Mesothelial cell of epicardium (in vitro differentiated cells): ENCODE data around the gene LUZP1. TPM values are rescaled to one million over a fixed set of nuclear protein-coding genes. Genes with fewer than 3 reads are reported as not detected.

Experiments used
- DNase-seq, 2 experiments: peaks; one replicate each; pipeline ENCODE4 v3.0.0; 2021; ENCODE audit warnings: low spot score in 2 of 2; ENCODE audit not compliant: unreplicated experiment in 2 of 2
- H3K27ac Mint-ChIP-seq: 2 replicates; pipeline ENCODE4 v1.8.0; 2021; ENCODE audit warnings: mixed read lengths
- H3K27me3 Mint-ChIP-seq: 2 replicates; pipeline ENCODE4 v1.8.0; 2021; ENCODE audit warnings: low read depth, mixed read lengths
- H3K36me3 Mint-ChIP-seq: 2 replicates; pipeline ENCODE4 v1.8.0; 2021; ENCODE audit warnings: mixed read lengths
- H3K4me1 Mint-ChIP-seq: 2 replicates; pipeline ENCODE4 v1.8.0; 2021; ENCODE audit warnings: mixed read lengths
- H3K4me3 Mint-ChIP-seq: 2 replicates; pipeline ENCODE4 v1.8.0; 2021; ENCODE audit warnings: mild to moderate bottlenecking, moderate library complexity, mixed read lengths
- H3K9me3 Mint-ChIP-seq: 2 replicates; pipeline ENCODE4 v1.8.0; 2021; ENCODE audit warnings: mixed read lengths
- CTCF ChIP-seq: fragments of 200-600 bp; sonication (generic); IDR thresholded peaks from one replicate; pipeline ENCODE4 v1.5.0; 2021; ENCODE audit warnings: antibody characterized with exemption; ENCODE audit not compliant: unreplicated experiment
- total RNA-seq: library from RNA; stranded (reverse); gene quantifications from 3 replicates; pipeline ENCODE4 v1.2.1, GENCODE V29; 2021

LUZP1 gene
- total RNA-seq, 1 donor from 2014 or later = 67.6 TPM

GRCh38 chr1:23101887-23102286 lies 66.8 kb downstream of the LUZP1 start:
- H3K36me3 Mint-ChIP-seq = peaks cover 17% of the 10 kb centered on the region
- H3K27ac Mint-ChIP-seq = peak overlapping the region; percentile 35
- no peaks in the 10 kb centered on the region for H3K27me3 Mint-ChIP-seq
- H3K4me1 Mint-ChIP-seq = peaks cover 24% of the 10 kb centered on the region
- TF ChIP-seq CTCF = no peak
- H3K4me3 Mint-ChIP-seq = no peak overlapping the region
- no peak for DNase-seq
- H3K9me3 Mint-ChIP-seq = no peaks in the 10 kb centered on the region

GRCh38 chr1:23101101-23101827 lies 67.4 kb downstream of the LUZP1 start:
- no peak overlapping the region for H3K4me3 Mint-ChIP-seq
- no peaks in the 10 kb centered on the region for H3K27me3 Mint-ChIP-seq
- H3K4me1 Mint-ChIP-seq = peaks cover 24% of the 10 kb centered on the region
- no peak for DNase-seq
- H3K36me3 Mint-ChIP-seq = peaks cover 15% of the 10 kb centered on the region
- H3K27ac Mint-ChIP-seq = no peak overlapping the region
- no peak for TF ChIP-seq CTCF
- peaks cover under 1% of the 10 kb centered on the region for H3K9me3 Mint-ChIP-seq

GRCh38 chr1:23100074-23100748 lies 68.4 kb downstream of the LUZP1 start:
- H3K36me3 Mint-ChIP-seq = peaks cover 16% of the 10 kb centered on the region
- TF ChIP-seq CTCF = peak; percentile 28
- no peak for DNase-seq
- H3K9me3 Mint-ChIP-seq = peaks cover 6% of the 10 kb centered on the region
- peaks cover 24% of the 10 kb centered on the region for H3K4me1 Mint-ChIP-seq
- peak overlapping the region; percentile 24 for H3K27ac Mint-ChIP-seq
- no peaks in the 10 kb centered on the region for H3K27me3 Mint-ChIP-seq
- H3K4me3 Mint-ChIP-seq = no peak overlapping the region

- no peak for DNase-seq
- no peak overlapping the region for H3K27ac Mint-ChIP-seq
- no peak for TF ChIP-seq CTCF
- no peaks in the 10 kb centered on the region for H3K27me3 Mint-ChIP-seq
- H3K4me1 Mint-ChIP-seq = peaks cover 24% of the 10 kb centered on the region
- H3K36me3 Mint-ChIP-seq = peaks cover 13% of the 10 kb centered on the region
- H3K4me3 Mint-ChIP-seq = no peak overlapping the region
- H3K9me3 Mint-ChIP-seq = peaks cover 6% of the 10 kb centered on the region
These were observed 69.5 kb downstream of the LUZP1 start for GRCh38 chr1:23099171-23099536.

- Mint-ChIP-seq H3K9me3 (peaks cover 6% of the 10 kb centered on the region), H3K36me3 (peaks cover 17% of the 10 kb centered on the region), H3K4me3 (no peak overlapping the region), H3K4me1 (peaks cover 24% of the 10 kb centered on the region), H3K27me3 (no peaks in the 10 kb centered on the region), H3K27ac (no peak overlapping the region)
- DNase-seq = peak in 1 of 2 experiments; percentile 58
- TF ChIP-seq CTCF = peak; percentile 87
These were observed 70.0 kb downstream of the LUZP1 start for GRCh38 chr1:23098463-23099170.
